ENCODE measurements around the gene ANK3.

Gene ANK3

GRCh38 chr10:60200012-60200681, 189.5 kb downstream of the ANK3 start:
- no peak overlapping the region for H3K4me3 ChIP-seq (ENCODE audit: low read length)
- H3K9me3 ChIP-seq (ENCODE audit: insufficient read depth, low read depth, low read length): no peaks in the 10 kb centered on the region
- no peaks in the 10 kb centered on the region for H3K36me3 ChIP-seq (ENCODE audit: insufficient read depth, low read depth, low read length)
- no peak overlapping the region for H3K9ac ChIP-seq (ENCODE audit: low read depth, low read length)
- no peaks in the 10 kb centered on the region for H3K27me3 ChIP-seq (ENCODE audit: insufficient read depth, low read length)
- no peaks in the 10 kb centered on the region for H3K4me1 ChIP-seq (ENCODE audit: insufficient read depth, low read length)
- H3K27ac ChIP-seq (ENCODE audit: low read length): no peak overlapping the region

- Histone ChIP-seq H3K27ac (ENCODE audit: low read length) (no peak overlapping the region), H3K4me3 (ENCODE audit: low read length) (no peak overlapping the region), H3K4me1 (ENCODE audit: insufficient read depth, low read length) (no peaks in the 10 kb centered on the region), H3K27me3 (ENCODE audit: insufficient read depth, low read length) (no peaks in the 10 kb centered on the region), H3K36me3 (ENCODE audit: insufficient read depth, low read depth, low read length) (no peaks in the 10 kb centered on the region), H3K9ac (ENCODE audit: low read depth, low read length) (no peak overlapping the region), H3K9me3 (ENCODE audit: insufficient read depth, low read depth, low read length) (no peaks in the 10 kb centered on the region)
These were observed 192.5 kb downstream of the ANK3 start for GRCh38 chr10:60197206-60197605.

GRCh38 chr10:60194421-60194820, 195.3 kb downstream of the ANK3 start:
- Histone ChIP-seq H3K36me3 (ENCODE audit: insufficient read depth, low read depth, low read length) (no peaks in the 10 kb centered on the region), H3K27ac (ENCODE audit: low read length) (no peak overlapping the region), H3K9ac (ENCODE audit: low read depth, low read length) (no peak overlapping the region), H3K27me3 (ENCODE audit: insufficient read depth, low read length) (no peaks in the 10 kb centered on the region), H3K9me3 (ENCODE audit: insufficient read depth, low read depth, low read length) (no peaks in the 10 kb centered on the region), H3K4me1 (ENCODE audit: insufficient read depth, low read length) (no peaks in the 10 kb centered on the region), H3K4me3 (ENCODE audit: low read length) (no peak overlapping the region)

GRCh38 chr10:60192946-60193345, 196.7 kb downstream of the ANK3 start:
- Histone ChIP-seq H3K4me1 (ENCODE audit: insufficient read depth, low read length) (peaks cover under 1% of the 10 kb centered on the region; the same call in 1 of the 2 replicates), H3K9me3 (ENCODE audit: insufficient read depth, low read depth, low read length) (no peaks in the 10 kb centered on the region), H3K9ac (ENCODE audit: low read depth, low read length) (no peak overlapping the region), H3K27me3 (ENCODE audit: insufficient read depth, low read length) (no peaks in the 10 kb centered on the region), H3K36me3 (ENCODE audit: insufficient read depth, low read depth, low read length) (no peaks in the 10 kb centered on the region), H3K27ac (ENCODE audit: low read length) (no peak overlapping the region), H3K4me3 (ENCODE audit: low read length) (no peak overlapping the region)

- H3K4me1 ChIP-seq (ENCODE audit: insufficient read depth, low read length): peaks cover 10% of the 10 kb centered on the region; the same call in 1 of the 2 replicates
- no peak overlapping the region for H3K9ac ChIP-seq (ENCODE audit: low read depth, low read length)
- no peaks in the 10 kb centered on the region for H3K9me3 ChIP-seq (ENCODE audit: insufficient read depth, low read depth, low read length)
- H3K27ac ChIP-seq (ENCODE audit: low read length): no peak overlapping the region
- H3K36me3 ChIP-seq (ENCODE audit: insufficient read depth, low read depth, low read length): no peaks in the 10 kb centered on the region
- H3K4me3 ChIP-seq (ENCODE audit: low read length): no peak overlapping the region
- no peaks in the 10 kb centered on the region for H3K27me3 ChIP-seq (ENCODE audit: insufficient read depth, low read length)
These were observed 199.7 kb downstream of the ANK3 start for GRCh38 chr10:60189861-60190475.

GRCh38 chr10:60188548-60188947, 201.1 kb downstream of the ANK3 start:
- Histone ChIP-seq H3K4me1 (ENCODE audit: insufficient read depth, low read length) (peaks cover 10% of the 10 kb centered on the region; the same call in 1 of the 2 replicates), H3K36me3 (ENCODE audit: insufficient read depth, low read depth, low read length) (no peaks in the 10 kb centered on the region), H3K27ac (ENCODE audit: low read length) (no peak overlapping the region), H3K9me3 (ENCODE audit: insufficient read depth, low read depth, low read length) (no peaks in the 10 kb centered on the region), H3K9ac (ENCODE audit: low read depth, low read length) (no peak overlapping the region), H3K27me3 (ENCODE audit: insufficient read depth, low read length) (no peaks in the 10 kb centered on the region), H3K4me3 (ENCODE audit: low read length) (no peak overlapping the region)

GRCh38 chr10:60187691-60188090, 202.0 kb downstream of the ANK3 start:
- Histone ChIP-seq H3K9ac (ENCODE audit: low read depth, low read length) (no peak overlapping the region), H3K4me1 (ENCODE audit: insufficient read depth, low read length) (peaks cover 10% of the 10 kb centered on the region; the same call in 1 of the 2 replicates), H3K27ac (ENCODE audit: low read length) (no peak overlapping the region), H3K9me3 (ENCODE audit: insufficient read depth, low read depth, low read length) (no peaks in the 10 kb centered on the region), H3K36me3 (ENCODE audit: insufficient read depth, low read depth, low read length) (no peaks in the 10 kb centered on the region), H3K27me3 (ENCODE audit: insufficient read depth, low read length) (no peaks in the 10 kb centered on the region), H3K4me3 (ENCODE audit: low read length) (no peak overlapping the region)

- H3K27ac ChIP-seq (ENCODE audit: low read length): no peak overlapping the region
- no peaks in the 10 kb centered on the region for H3K27me3 ChIP-seq (ENCODE audit: insufficient read depth, low read length)
- no peak overlapping the region for H3K9ac ChIP-seq (ENCODE audit: low read depth, low read length)
- no peak overlapping the region for H3K4me3 ChIP-seq (ENCODE audit: low read length)
- H3K4me1 ChIP-seq (ENCODE audit: insufficient read depth, low read length): peaks cover 10% of the 10 kb centered on the region; the same call in 1 of the 2 replicates
- H3K9me3 ChIP-seq (ENCODE audit: insufficient read depth, low read depth, low read length): no peaks in the 10 kb centered on the region
- no peaks in the 10 kb centered on the region for H3K36me3 ChIP-seq (ENCODE audit: insufficient read depth, low read depth, low read length)
These were observed 203.2 kb downstream of the ANK3 start for GRCh38 chr10:60186315-60187071.

GRCh38 chr10:60185421-60185820, 204.3 kb downstream of the ANK3 start:
- Histone ChIP-seq H3K36me3 (ENCODE audit: insufficient read depth, low read depth, low read length) (no peaks in the 10 kb centered on the region), H3K9me3 (ENCODE audit: insufficient read depth, low read depth, low read length) (no peaks in the 10 kb centered on the region), H3K4me1 (ENCODE audit: insufficient read depth, low read length) (peaks cover 10% of the 10 kb centered on the region; the same call in 1 of the 2 replicates), H3K27me3 (ENCODE audit: insufficient read depth, low read length) (no peaks in the 10 kb centered on the region), H3K27ac (ENCODE audit: low read length) (no peak overlapping the region), H3K4me3 (ENCODE audit: low read length) (no peak overlapping the region), H3K9ac (ENCODE audit: low read depth, low read length) (no peak overlapping the region)

- H3K27ac ChIP-seq (ENCODE audit: low read length): no peak overlapping the region
These were observed 207.0 kb downstream of the ANK3 start for GRCh38 chr10:60182691-60183090.

GRCh38 chr10:60176925-60177324, 212.8 kb downstream of the ANK3 start:
- Histone ChIP-seq H3K4me1 (ENCODE audit: insufficient read depth, low read length) (no peaks in the 10 kb centered on the region), H3K27me3 (ENCODE audit: insufficient read depth, low read length) (no peaks in the 10 kb centered on the region), H3K9me3 (ENCODE audit: insufficient read depth, low read depth, low read length) (no peaks in the 10 kb centered on the region), H3K27ac (ENCODE audit: low read length) (no peak overlapping the region), H3K36me3 (ENCODE audit: insufficient read depth, low read depth, low read length) (no peaks in the 10 kb centered on the region), H3K4me3 (ENCODE audit: low read length) (no peak overlapping the region), H3K9ac (ENCODE audit: low read depth, low read length) (no peak overlapping the region)

More at GRCh38 chr10:60182691-60183090, 207.0 kb downstream of the ANK3 start:
- H3K9me3 ChIP-seq (ENCODE audit: insufficient read depth, low read depth, low read length): no peaks in the 10 kb centered on the region
- H3K36me3 ChIP-seq (ENCODE audit: insufficient read depth, low read depth, low read length): no peaks in the 10 kb centered on the region
- H3K4me1 ChIP-seq (ENCODE audit: insufficient read depth, low read length): peaks cover 7% of the 10 kb centered on the region; the same call in 1 of the 2 replicates
- H3K9ac ChIP-seq (ENCODE audit: low read depth, low read length): no peak overlapping the region
- H3K4me3 ChIP-seq (ENCODE audit: low read length): no peak overlapping the region
- no peaks in the 10 kb centered on the region for H3K27me3 ChIP-seq (ENCODE audit: insufficient read depth, low read length)
